Panc1 (cell line): Measurements from ENCODE around the gene SDK1. TPM values are rescaled to one million over a fixed set of nuclear protein-coding genes. Genes with fewer than 3 reads are reported as not detected.

ENCODE experiments used
- ATAC-seq: fragments of 200-7000 bp; cut with Tn5 transposase; 2 replicates; pipeline ENCODE4 v1.9.1; 2020; ENCODE audit warnings: mild to moderate bottlenecking, moderate library complexity
- BruUV-seq: library from RNA; stranded (reverse); fragments of 400-500 nt; replicated peaks from 2 replicates; lab custom pipeline; 2021; lab: Mats Ljungman, UMichigan
- CTCF ChIA-PET: fragments of 300-600 bp; sonication (Branson Sonifier 250); formaldehyde crosslinking; loops from one replicate; lab custom pipeline; 2022; ENCODE audit warnings: antibody characterized with exemption; lab: Charles Lee
- POLR2A ChIA-PET: fragments of 300-600 bp; sonication (Branson Sonifier 250); formaldehyde crosslinking; loops from one replicate; lab custom pipeline; 2022; ENCODE audit warnings: antibody characterized with exemption; lab: Charles Lee
- DNase-seq: peaks from one replicate; pipeline ENCODE4 v3.0.0-alpha.2; 2010; ENCODE audit warnings: low read depth, low spot score
- H3K27ac ChIP-seq: 2 replicates; pipeline ENCODE4 v1.5.1; 2011; ENCODE audit warnings: mild to moderate bottlenecking, low read length, inconsistent platforms
- H3K27me3 ChIP-seq: fragments of 200-500 bp; sonication (Bioruptor generic); 2 replicates; pipeline ENCODE4 v1.6.0; 2014; ENCODE audit warnings: low read length, inconsistent platforms; ENCODE audit not compliant: control insufficient read depth, insufficient read depth
- H3K36me3 ChIP-seq: fragments of 200-500 bp; sonication (Bioruptor generic); 2 replicates; pipeline ENCODE4 v1.5.1; 2014; ENCODE audit warnings: inconsistent platforms, mild to moderate bottlenecking, low read length, moderate library complexity; ENCODE audit not compliant: control insufficient read depth, insufficient read depth
- H3K4me1 ChIP-seq: 2 replicates; pipeline ENCODE4 v1.5.1; 2011; ENCODE audit warnings: inconsistent platforms, mild to moderate bottlenecking, low read length, moderate library complexity; ENCODE audit not compliant: control insufficient read depth, insufficient read depth
- H3K4me3 ChIP-seq, 2 experiments: 2 replicates each; pipeline ENCODE4 v1.5.1; 2011 to 2012; ENCODE audit warnings: low read depth in 2 of 2, low read length in 2 of 2, mild to moderate bottlenecking in 2 of 2, inconsistent platforms in 1 of 2, moderate library complexity in 1 of 2
- H3K9me3 ChIP-seq: fragments of 200-500 bp; sonication (Bioruptor generic); 2 replicates; pipeline ENCODE4 v1.5.1; 2014; ENCODE audit warnings: low read depth, mild to moderate bottlenecking, inconsistent platforms, low read length, moderate library complexity; ENCODE audit not compliant: control insufficient read depth, insufficient read depth
- CTCF ChIP-seq: fragments of 450-650 bp; IDR thresholded peaks from 2 replicates; pipeline ENCODE4 v1.5.1; 2017; ENCODE audit warnings: mild to moderate bottlenecking
- POLR2AphosphoS5 ChIP-seq: IDR thresholded peaks from 2 replicates; pipeline ENCODE4 v1.6.1; 2012; ENCODE audit warnings: mild to moderate bottlenecking, low read depth, low read length, moderate library complexity
- REST ChIP-seq, 2 experiments: IDR thresholded peaks; 2 replicates each; pipeline ENCODE4 v1.6.1; 2011 to 2012; ENCODE audit warnings: low read depth in 2 of 2, control low read depth in 1 of 2, low read length in 1 of 2, mild to moderate bottlenecking in 1 of 2, moderate library complexity in 1 of 2; ENCODE audit not compliant: insufficient read depth in 1 of 2
- SIN3A ChIP-seq: IDR thresholded peaks from 2 replicates; pipeline ENCODE4 v1.6.1; 2012; ENCODE audit warnings: low read depth, mild to moderate bottlenecking, low read length, moderate library complexity, borderline replicate concordance; ENCODE audit not compliant: insufficient read depth
- TCF7L2 ChIP-seq: IDR thresholded peaks from 2 replicates; pipeline ENCODE4 v1.6.1; 2011; ENCODE audit warnings: mild to moderate bottlenecking, low read depth, low read length, inconsistent platforms
- in situ Hi-C: cut with HindIII; loops from 2 replicates; pipeline ENCODE4 v1.10.0; 2016; ENCODE audit warnings: low sequenced_read_pairs, low pct_unique_long_range_greater_than_20kb
- intact Hi-C: fragments of 100-400 bp; cut with micrococcal nuclease; formaldehyde crosslinking; loops from one replicate; pipeline ENCODE4 v1.10.0; 2022; ENCODE audit not compliant: unreplicated experiment
- total RNA-seq: library from RNA; stranded (reverse); gene quantifications from one replicate; pipeline ENCODE4 v1.2.1, GENCODE V29; 2021; ENCODE audit not compliant: unreplicated experiment

The SDK1 gene
- total RNA-seq, 1 experiment from 2014 or later = 47.4 TPM

GRCh38 chr7:3289996-3290395 is 11.1 kb upstream of the SDK1 start:
- no peak for ATAC-seq
- Histone ChIP-seq H3K27ac (no peak overlapping the region), H3K4me3 (no peak overlapping the region), H3K9me3 (peaks cover 4% of the 10 kb centered on the region; the same call in 1 of the 2 replicates), H3K4me1 (no peaks in the 10 kb centered on the region), H3K27me3 (no peaks in the 10 kb centered on the region), H3K36me3 (no peaks in the 10 kb centered on the region)
- intact Hi-C loops (loop anchor here (10.0 kb wide), 1 partner anchor 405 kb away; no protein-coding TSS in a partner anchor), in situ Hi-C loops (no loop called here)
- ChIA-PET POLR2A (interaction anchor here (0.7 to 1.0 kb wide), 3 partner anchors 22 to 407 kb away, joined by 7 to 8 read pairs (median 8); no protein-coding TSS in a partner anchor), CTCF (no interaction called here)
- no peak for TF ChIP-seq POLR2AphosphoS5
- TF ChIP-seq CTCF = no peak
- no peak for TF ChIP-seq REST (IDR thresholded peaks at IDR 0.05; ENCODE audit: insufficient read depth in 1 of 2, low read depth in 2 of 2, low read length in 1 of 2)
- TF ChIP-seq SIN3A = no peak
- TF ChIP-seq TCF7L2 = no peak
- DNase-seq = no peak
- no TSS peak for BruUV-seq

GRCh38 chr7:3292694-3293093 is 8.4 kb upstream of the SDK1 start:
- in situ Hi-C loops = no loop called here
- CTCF ChIA-PET = interaction anchor here (0.7 kb wide), 1 partner anchor 189 kb away, joined by 3 read pairs; no protein-coding TSS in a partner anchor
- no peaks in the 10 kb centered on the region for H3K36me3 ChIP-seq

More at GRCh38 chr7:3292694-3293093, 8.4 kb upstream of the SDK1 start:
- H3K27me3 ChIP-seq = no peaks in the 10 kb centered on the region
- BruUV-seq = no TSS peak
- POLR2A ChIA-PET = interaction anchor here (0.6 kb wide), 1 partner anchor 25 kb away, joined by 10 read pairs; no protein-coding TSS in a partner anchor
- no peak for TF ChIP-seq SIN3A
- no peak for TF ChIP-seq CTCF
- no peak for TF ChIP-seq POLR2AphosphoS5
- TF ChIP-seq TCF7L2 = no peak
- no peak for TF ChIP-seq REST (IDR thresholded peaks at IDR 0.05; ENCODE audit: insufficient read depth in 1 of 2, low read depth in 2 of 2, low read length in 1 of 2)
- no peak for DNase-seq
- H3K9me3 ChIP-seq = peaks cover 4% of the 10 kb centered on the region; the same call in 1 of the 2 replicates
- no peaks in the 10 kb centered on the region for H3K4me1 ChIP-seq
- ATAC-seq = no peak
- intact Hi-C loops = loop anchor here (10.0 kb wide), 1 partner anchor 408 kb away; no protein-coding TSS in a partner anchor
- H3K27ac ChIP-seq = no peak overlapping the region
- H3K4me3 ChIP-seq = no peak overlapping the region
